Measurements from ENCODE around the gene LDAH.
"Not testable (repeated sequence)": the region's sequence is repeated elsewhere in the genome, so short reads cannot be mapped to it uniquely, and the experiment has no call there.

GRCh38 chr2:20714412-20714811, 108.5 kb downstream of the LDAH start:
- not testable (repeated sequence) for TF ChIP-seq YY1 (IDR thresholded peaks at IDR 0.05; ENCODE audit: insufficient read depth, insufficient read length); SUZ12 (IDR thresholded peaks at IDR 0.05; ENCODE audit: extremely low read depth, insufficient read depth, insufficient read length); ZNF274 (IDR thresholded peaks at IDR 0.05; ENCODE audit: low read depth, low read length)

All from NT2/D1 (cell line).